Loucy (cell line): ENCODE data around the gene PITPNC1.

ENCODE experiments used
- CTCF ChIP-seq: fragments of 200-600 bp; sonication (generic); conservative IDR thresholded peaks from 2 replicates; pipeline ENCODE4 v1.5.1; 2014; ENCODE audit warnings: mild to moderate bottlenecking, antibody characterized with exemption, low read length
- EZH2phosphoT487 ChIP-seq: fragments of 200-600 bp; IDR thresholded peaks from 2 replicates; pipeline ENCODE4 v1.6.1; 2018; ENCODE audit warnings: antibody characterized with exemption, mild to moderate bottlenecking, moderate library complexity, borderline replicate concordance

- TF ChIP-seq CTCF (no peak), EZH2phosphoT487 (no peak)
Measured at GRCh38 chr17:67635681-67636080, 258.6 kb downstream of the PITPNC1 start.
